HCT116 (cell line): Measurements from ENCODE around the gene CHST14. TPM values are rescaled to one million over a fixed set of nuclear protein-coding genes. Genes with fewer than 3 reads are reported as not detected.

Source experiments
- ATAC-seq: fragments of 200-7000 bp; cut with Tn5 transposase; 2 replicates; pipeline ENCODE4 v1.9.1; 2020; ENCODE audit warnings: mild to moderate bottlenecking, moderate library complexity
- BruUV-seq: library from RNA; stranded (reverse); fragments of 400-500 nt; replicated peaks from 2 replicates; lab custom pipeline; 2021; lab: Mats Ljungman, UMichigan
- CTCF ChIA-PET: fragments of 300-600 bp; sonication (Branson Sonifier 250); formaldehyde crosslinking; loops from one replicate; lab custom pipeline; 2021; ENCODE audit warnings: antibody characterized with exemption; lab: Charles Lee
- POLR2A ChIA-PET: fragments of 300-600, 350-600 bp; sonication (Branson Sonifier 250); formaldehyde crosslinking; loops from one replicate; lab custom pipeline; 2021; ENCODE audit warnings: antibody characterized with exemption; lab: Charles Lee
- RAD21 ChIA-PET, 2 experiments: fragments of 300-600 bp; sonication (Branson Sonifier 250); formaldehyde crosslinking; loops; one replicate each; lab custom pipeline; 2023; ENCODE audit warnings: low total read pairs in 2 of 2; ENCODE audit not compliant: uncharacterized antibody in 2 of 2, unreplicated experiment in 2 of 2, low non-redundant PET in 1 of 2; lab: Charles Lee
- DNase-seq: peaks from one replicate; pipeline ENCODE4 v3.0.0-alpha.2; 2010; ENCODE audit warnings: low read depth, low spot score
- H2AFZ ChIP-seq: fragments of 200-600 bp; shearing (Covaris generic), sonication (generic); 2 replicates; pipeline ENCODE4 v1.6.1; 2017; ENCODE audit warnings: low read depth, mixed run types, mixed read lengths, antibody characterized with exemption, low read length; ENCODE audit not compliant: poor library complexity, severe bottlenecking
- H3K27ac ChIP-seq: 2 replicates; pipeline ENCODE4 v1.5.1; 2012; ENCODE audit warnings: low read depth, low read length
- H3K27me3 ChIP-seq: fragments of 200-600 bp; sonication (generic); 2 replicates; pipeline ENCODE4 v1.6.1; 2016; ENCODE audit warnings: mixed run types, low read length, mixed read lengths; ENCODE audit not compliant: insufficient read depth
- H3K36me3 ChIP-seq, 2 experiments: fragments of 200-500 bp in 1 of 2; fragments of 200-600 bp in 1 of 2; sonication (Bioruptor generic) in 1 of 2; sonication (generic) in 1 of 2; 2 replicates each; pipeline versions ENCODE4 v1.5.1 to v1.6.1; 2014 to 2016; ENCODE audit warnings: low read length in 2 of 2, inconsistent platforms in 1 of 2, mixed read lengths in 1 of 2, mixed run types in 1 of 2; ENCODE audit not compliant: insufficient read depth in 2 of 2, control insufficient read depth in 1 of 2
- H3K4me1 ChIP-seq, 2 experiments: fragments of 200-600 bp in 1 of 2; sonication (generic) in 1 of 2; 2 replicates each; pipeline versions ENCODE4 v1.5.1 to v1.6.1; 2012 to 2017; ENCODE audit warnings: low read length in 2 of 2, inconsistent platforms in 1 of 2, mild to moderate bottlenecking in 1 of 2, mixed read lengths in 1 of 2, mixed run types in 1 of 2, moderate library complexity in 1 of 2; ENCODE audit not compliant: insufficient read depth in 2 of 2, control insufficient read depth in 1 of 2
- H3K4me2 ChIP-seq: fragments of 200-600 bp; sonication (generic); 2 replicates; pipeline ENCODE4 v1.6.1; 2017; ENCODE audit warnings: mixed run types, low read length, mixed read lengths
- H3K4me3 ChIP-seq, 2 experiments: fragments of 200-600 bp in 1 of 2; sonication (generic) in 1 of 2; replicated peaks in 1 of 2; 2 replicates each; pipeline ENCODE4 v1.5.1; 2011 to 2016; ENCODE audit warnings: low read length in 2 of 2, control low read depth in 1 of 2, low read depth in 1 of 2, mild to moderate bottlenecking in 1 of 2, mixed read lengths in 1 of 2, mixed run types in 1 of 2
- H3K79me2 ChIP-seq: fragments of 200-600 bp; sonication (generic); 2 replicates; pipeline ENCODE4 v1.6.1; 2017; ENCODE audit warnings: mild to moderate bottlenecking, mixed run types, low read length, moderate library complexity, mixed read lengths; ENCODE audit not compliant: insufficient read depth
- H3K9ac ChIP-seq: fragments of 200-600 bp; sonication (generic); 2 replicates; pipeline ENCODE4 v1.6.1; 2016; ENCODE audit warnings: low read length, mixed read lengths
- H3K9me2 ChIP-seq: fragments of 200-600 bp; sonication (generic), shearing (Covaris generic); 2 replicates; pipeline ENCODE4 v1.6.1; 2017; ENCODE audit warnings: mixed run types, mild to moderate bottlenecking, moderate library complexity; ENCODE audit not compliant: insufficient read depth
- H3K9me3 ChIP-seq, 2 experiments: fragments of 200-500 bp in 1 of 2; fragments of 200-600 bp in 1 of 2; sonication (Bioruptor generic) in 1 of 2; sonication (generic) in 1 of 2; 2 replicates each; pipeline ENCODE4 v1.6.1; 2014 to 2017; ENCODE audit warnings: low read length in 2 of 2, mixed read lengths in 2 of 2, inconsistent platforms in 1 of 2, low read depth in 1 of 2, mild to moderate bottlenecking in 1 of 2, mixed run types in 1 of 2, moderate library complexity in 1 of 2; ENCODE audit not compliant: control insufficient read depth in 1 of 2, insufficient read depth in 1 of 2
- H4K20me1 ChIP-seq: fragments of 200-600 bp; sonication (generic), shearing (Covaris generic); 2 replicates; pipeline ENCODE4 v1.6.1; 2017; ENCODE audit warnings: mixed run types, mild to moderate bottlenecking, moderate library complexity; ENCODE audit not compliant: insufficient read depth
- CBX3 ChIP-seq: IDR thresholded peaks from 2 replicates; pipeline ENCODE4 v1.6.1; 2012; ENCODE audit warnings: low read depth
- CEBPB ChIP-seq: IDR thresholded peaks from 2 replicates; pipeline ENCODE4 v1.6.1; 2012; ENCODE audit warnings: low read depth
- EGR1 ChIP-seq: IDR thresholded peaks from 2 replicates; pipeline ENCODE4 v1.6.1; 2012; ENCODE audit warnings: low read depth
- ELF1 ChIP-seq: IDR thresholded peaks from 2 replicates; pipeline ENCODE4 v1.6.1; 2012; ENCODE audit warnings: low read depth, borderline replicate concordance
- EZH2 ChIP-seq: fragments of 200-600 bp; sonication (generic); IDR thresholded peaks from 2 replicates; pipeline ENCODE4 v1.6.1; 2017; ENCODE audit warnings: antibody characterized with exemption, mixed run types
- EZH2phosphoT487 ChIP-seq: fragments of 200-600 bp; IDR thresholded peaks from 2 replicates; pipeline ENCODE4 v1.6.1; 2018; ENCODE audit warnings: antibody characterized with exemption, borderline replicate concordance
- FOSL1 ChIP-seq: IDR thresholded peaks from 2 replicates; pipeline ENCODE4 v1.6.1; 2012; ENCODE audit warnings: low read depth
- JUND ChIP-seq: IDR thresholded peaks from 2 replicates; pipeline ENCODE4 v1.6.1; 2012
- MAX ChIP-seq: IDR thresholded peaks from 2 replicates; pipeline ENCODE4 v1.6.1; 2012
- POLR2A ChIP-seq: IDR thresholded peaks from 2 replicates; pipeline ENCODE4 v1.7.0; 2011; ENCODE audit warnings: borderline replicate concordance; ENCODE audit not compliant: insufficient read depth, insufficient read length; ENCODE audit errors: extremely low read depth
- POLR2AphosphoS5 ChIP-seq: IDR thresholded peaks from 2 replicates; pipeline ENCODE4 v1.6.1; 2011; ENCODE audit warnings: mild to moderate bottlenecking, low read depth, low read length, moderate library complexity
- SIN3A ChIP-seq: IDR thresholded peaks from 2 replicates; pipeline ENCODE4 v1.6.1; 2012; ENCODE audit warnings: low read depth
- SP1 ChIP-seq: IDR thresholded peaks from 2 replicates; pipeline ENCODE4 v1.6.1; 2012; ENCODE audit warnings: low read depth
- SRF ChIP-seq: IDR thresholded peaks from 2 replicates; pipeline ENCODE4 v1.6.1; 2012; ENCODE audit warnings: low read depth
- TCF7L2 ChIP-seq: IDR thresholded peaks from 2 replicates; pipeline ENCODE4 v1.7.0; 2011; ENCODE audit warnings: borderline replicate concordance, inconsistent platforms; ENCODE audit not compliant: insufficient read depth, insufficient read length; ENCODE audit errors: extremely low read depth
- YY1 ChIP-seq: IDR thresholded peaks from 2 replicates; pipeline ENCODE4 v1.6.1; 2011; ENCODE audit warnings: low read length, low read depth, moderate library complexity, mild to moderate bottlenecking; ENCODE audit not compliant: insufficient replicate concordance; ENCODE audit errors: extremely low read depth
- ZFX ChIP-seq: fragments of 450-650 bp; IDR thresholded peaks from 2 replicates; pipeline ENCODE4 v1.6.1; 2017
- intact Hi-C: fragments of 100-400 bp; cut with micrococcal nuclease; formaldehyde crosslinking; loops from 2 replicates; pipeline ENCODE4 v1.10.0; 2022
- total RNA-seq: library from RNA; stranded (reverse); gene quantifications from one replicate; pipeline ENCODE4 v1.2.1, GENCODE V29; 2021; ENCODE audit not compliant: unreplicated experiment
- TF ChIP-seq, protein P1 (sequence below): IDR thresholded peaks from 2 replicates; pipeline ENCODE4 v1.6.1; 2012
- TF ChIP-seq, protein P2 (sequence below): IDR thresholded peaks from 2 replicates; pipeline ENCODE4 v1.6.1; 2011; ENCODE audit warnings: mild to moderate bottlenecking, low read length, moderate library complexity; ENCODE audit not compliant: insufficient replicate concordance; ENCODE audit errors: extremely low read depth

The CHST14 gene
- total RNA-seq, 1 experiment from 2014 or later, result 12.7 TPM

GRCh38 chr15:40456299-40456712, 14.5 kb upstream of the CHST14 start:
- H3K4me1 ChIP-seq, result peaks cover 29 to 48% of the 10 kb centered on the region in 2 experiments
- intact Hi-C loops, result no loop called here
- CTCF ChIA-PET, result interaction anchor here (0.6 kb wide), 1 partner anchor 117 kb away, joined by 3 read pairs; no protein-coding TSS in a partner anchor

GRCh38 chr15:40456738-40457137, 14.0 kb upstream of the CHST14 start:
- peaks cover 2% of the 10 kb centered on the region; the same call in 1 of the 2 replicates for H4K20me1 ChIP-seq
- no peaks in the 10 kb centered on the region for H3K9me3 ChIP-seq
- peaks cover 0 to 2% of the 10 kb centered on the region in 2 experiments; a peak in 2 of 4 replicates for H3K36me3 ChIP-seq
- peaks cover 70% of the 10 kb centered on the region for H3K79me2 ChIP-seq
- ChIA-PET POLR2A (no interaction called here), CTCF (no interaction called here), RAD21 (no interaction called here)
- no peaks in the 10 kb centered on the region for H3K9me2 ChIP-seq
- BruUV-seq, result no TSS peak
- no peak overlapping the region for H3K4me3 ChIP-seq
- TF ChIP-seq EGR1 (no peak), CBX3 (no peak), SIN3A (no peak), ELF1 (no peak), POLR2A (no peak), MAX (no peak), YY1 (no peak), EZH2phosphoT487 (no peak), TCF7L2 (no peak), POLR2AphosphoS5 (no peak), EZH2 (no peak), JUND (no peak), FOSL1 (no peak), SP1 (no peak), SRF (no peak), ZFX (no peak), CEBPB (no peak)
- TF ChIP-seq, protein P1, sequence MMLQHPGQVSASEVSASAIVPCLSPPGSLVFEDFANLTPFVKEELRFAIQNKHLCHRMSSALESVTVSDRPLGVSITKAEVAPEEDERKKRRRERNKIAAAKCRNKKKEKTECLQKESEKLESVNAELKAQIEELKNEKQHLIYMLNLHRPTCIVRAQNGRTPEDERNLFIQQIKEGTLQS, result no peak
- TF ChIP-seq, protein P2, sequence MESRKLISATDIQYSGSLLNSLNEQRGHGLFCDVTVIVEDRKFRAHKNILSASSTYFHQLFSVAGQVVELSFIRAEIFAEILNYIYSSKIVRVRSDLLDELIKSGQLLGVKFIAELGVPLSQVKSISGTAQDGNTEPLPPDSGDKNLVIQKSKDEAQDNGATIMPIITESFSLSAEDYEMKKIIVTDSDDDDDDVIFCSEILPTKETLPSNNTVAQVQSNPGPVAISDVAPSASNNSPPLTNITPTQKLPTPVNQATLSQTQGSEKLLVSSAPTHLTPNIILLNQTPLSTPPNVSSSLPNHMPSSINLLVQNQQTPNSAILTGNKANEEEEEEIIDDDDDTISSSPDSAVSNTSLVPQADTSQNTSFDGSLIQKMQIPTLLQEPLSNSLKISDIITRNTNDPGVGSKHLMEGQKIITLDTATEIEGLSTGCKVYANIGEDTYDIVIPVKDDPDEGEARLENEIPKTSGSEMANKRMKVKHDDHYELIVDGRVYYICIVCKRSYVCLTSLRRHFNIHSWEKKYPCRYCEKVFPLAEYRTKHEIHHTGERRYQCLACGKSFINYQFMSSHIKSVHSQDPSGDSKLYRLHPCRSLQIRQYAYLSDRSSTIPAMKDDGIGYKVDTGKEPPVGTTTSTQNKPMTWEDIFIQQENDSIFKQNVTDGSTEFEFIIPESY, result no peak
- H3K9ac ChIP-seq, result no peak overlapping the region
- no peak overlapping the region for H2AFZ ChIP-seq
- ATAC-seq (no peak), DNase-seq (no peak)
- H3K4me2 ChIP-seq, result peak overlapping the region; percentile 87
- H3K27me3 ChIP-seq, result no peaks in the 10 kb centered on the region
- no peak overlapping the region for H3K27ac ChIP-seq
- peaks cover 29 to 44% of the 10 kb centered on the region in 2 experiments for H3K4me1 ChIP-seq
- intact Hi-C loops, result no loop called here

More at GRCh38 chr15:40456299-40456712, 14.5 kb upstream of the CHST14 start:
- BruUV-seq, result no TSS peak
- no peak for TF ChIP-seq SIN3A
- TF ChIP-seq ELF1, result no peak
- TF ChIP-seq CBX3, result no peak
- Histone ChIP-seq H3K27me3 (no peaks in the 10 kb centered on the region), H3K36me3 (peaks cover 0 to 2% of the 10 kb centered on the region in 2 experiments; a peak in 2 of 4 replicates), H3K9me2 (no peaks in the 10 kb centered on the region), H3K9ac (no peak overlapping the region), H3K4me3 (no peak overlapping the region), H4K20me1 (peaks cover 2% of the 10 kb centered on the region; the same call in 1 of the 2 replicates), H3K27ac (no peak overlapping the region), H3K4me2 (peak overlapping the region; percentile 87), H3K9me3 (no peaks in the 10 kb centered on the region), H2AFZ (no peak overlapping the region), H3K79me2 (peaks cover 74% of the 10 kb centered on the region)
- POLR2A ChIA-PET, result no interaction called here
- ATAC-seq (no peak), DNase-seq (no peak)
- RAD21 ChIA-PET, result no interaction called here
